OCI-LY1 (cell line): ENCODE data around the gene POT1.

Experiments
- EZH2 ChIP-seq: fragments of 200-600 bp; sonication (generic), shearing (Covaris generic); IDR thresholded peaks from 2 replicates; pipeline ENCODE4 v1.8.0; 2017; ENCODE audit warnings: borderline replicate concordance, mixed run types, mild to moderate bottlenecking, antibody characterized with exemption, low read length, moderate library complexity, mixed read lengths
- TF ChIP-seq, protein P1 (sequence below): fragments of 200-600 bp; sonication (generic), shearing (Covaris generic); IDR thresholded peaks from 2 replicates; pipeline ENCODE4 v1.5.1; 2017; ENCODE audit warnings: mild to moderate bottlenecking, antibody characterized with exemption, low read length, moderate library complexity, mixed read lengths

DNA sequence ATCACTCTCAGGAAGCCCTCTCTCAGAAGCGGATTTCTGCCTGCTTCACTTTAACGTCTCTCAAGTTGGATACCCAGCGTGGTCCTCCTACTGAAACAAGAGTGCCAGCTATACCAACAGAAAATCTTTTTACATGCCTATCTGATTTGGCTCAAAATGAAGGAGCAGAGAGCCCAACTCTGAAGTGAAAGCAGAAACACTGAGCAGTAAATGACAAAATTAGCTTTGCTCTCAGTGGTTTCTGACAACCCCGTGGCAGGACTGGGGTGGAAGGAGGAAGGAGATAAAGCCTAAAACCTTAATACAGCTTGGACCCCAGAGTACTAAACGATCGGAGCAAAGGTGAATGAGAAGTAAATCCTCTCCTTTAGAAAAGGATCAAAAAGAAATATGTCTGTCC lies 139.0 kb downstream of the POT1 start:
- TF ChIP-seq, protein P1, sequence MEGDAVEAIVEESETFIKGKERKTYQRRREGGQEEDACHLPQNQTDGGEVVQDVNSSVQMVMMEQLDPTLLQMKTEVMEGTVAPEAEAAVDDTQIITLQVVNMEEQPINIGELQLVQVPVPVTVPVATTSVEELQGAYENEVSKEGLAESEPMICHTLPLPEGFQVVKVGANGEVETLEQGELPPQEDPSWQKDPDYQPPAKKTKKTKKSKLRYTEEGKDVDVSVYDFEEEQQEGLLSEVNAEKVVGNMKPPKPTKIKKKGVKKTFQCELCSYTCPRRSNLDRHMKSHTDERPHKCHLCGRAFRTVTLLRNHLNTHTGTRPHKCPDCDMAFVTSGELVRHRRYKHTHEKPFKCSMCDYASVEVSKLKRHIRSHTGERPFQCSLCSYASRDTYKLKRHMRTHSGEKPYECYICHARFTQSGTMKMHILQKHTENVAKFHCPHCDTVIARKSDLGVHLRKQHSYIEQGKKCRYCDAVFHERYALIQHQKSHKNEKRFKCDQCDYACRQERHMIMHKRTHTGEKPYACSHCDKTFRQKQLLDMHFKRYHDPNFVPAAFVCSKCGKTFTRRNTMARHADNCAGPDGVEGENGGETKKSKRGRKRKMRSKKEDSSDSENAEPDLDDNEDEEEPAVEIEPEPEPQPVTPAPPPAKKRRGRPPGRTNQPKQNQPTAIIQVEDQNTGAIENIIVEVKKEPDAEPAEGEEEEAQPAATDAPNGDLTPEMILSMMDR: no peak
- no peak for TF ChIP-seq EZH2
